ENCODE results near the gene KCNQ1.

GRCh38 chr11:2528301-2529050, 83.7 kb downstream of the KCNQ1 start:
- TF ChIP-seq CTCF (IDR thresholded peaks at IDR 0.05) (no peak), EP300 (IDR thresholded peaks at IDR 0.05) (no peak), POLR2A (IDR thresholded peaks at IDR 0.05) (no peak)

Measured in sigmoid colon (tissue), 4 donors.